HuH-7 (cell line): Measurements from ENCODE around the gene TMEM184A.
"Not testable (repeated sequence)": the region's sequence is repeated elsewhere in the genome, so short reads cannot be mapped to it uniquely, and the experiment has no call there.

Experiments used
- DNase-seq: peaks from one replicate; pipeline ENCODE4 v3.0.0; 2011; ENCODE audit warnings: low spot score

TMEM184A gene

GRCh38 chr7:1523208-1523607 is 32.8 kb downstream of the TMEM184A start:
- no peak for DNase-seq

DNA sequence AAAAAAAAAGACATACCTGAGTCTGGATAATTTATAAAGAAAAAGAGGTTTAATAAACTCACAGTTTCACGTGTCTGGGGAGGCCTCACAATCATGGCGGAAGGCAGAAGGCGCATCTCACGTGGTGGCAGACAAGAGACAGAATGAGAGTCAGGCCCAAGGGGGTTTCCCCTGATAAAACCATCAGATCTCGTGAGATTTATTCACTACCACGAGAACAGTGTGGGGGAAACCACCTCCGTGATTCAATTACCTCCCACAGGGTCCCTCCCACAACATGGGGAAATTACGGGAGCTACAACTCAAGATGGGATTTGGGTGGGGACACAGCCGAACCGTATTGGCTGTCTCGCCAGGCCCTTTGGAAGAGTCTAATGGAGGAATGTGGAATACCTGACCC is 34.5 kb downstream of the TMEM184A start:
- DNase-seq: no peak

GRCh38 chr7:1520539-1521234 is 35.3 kb downstream of the TMEM184A start:
- peak; percentile 85 for DNase-seq

DNA sequence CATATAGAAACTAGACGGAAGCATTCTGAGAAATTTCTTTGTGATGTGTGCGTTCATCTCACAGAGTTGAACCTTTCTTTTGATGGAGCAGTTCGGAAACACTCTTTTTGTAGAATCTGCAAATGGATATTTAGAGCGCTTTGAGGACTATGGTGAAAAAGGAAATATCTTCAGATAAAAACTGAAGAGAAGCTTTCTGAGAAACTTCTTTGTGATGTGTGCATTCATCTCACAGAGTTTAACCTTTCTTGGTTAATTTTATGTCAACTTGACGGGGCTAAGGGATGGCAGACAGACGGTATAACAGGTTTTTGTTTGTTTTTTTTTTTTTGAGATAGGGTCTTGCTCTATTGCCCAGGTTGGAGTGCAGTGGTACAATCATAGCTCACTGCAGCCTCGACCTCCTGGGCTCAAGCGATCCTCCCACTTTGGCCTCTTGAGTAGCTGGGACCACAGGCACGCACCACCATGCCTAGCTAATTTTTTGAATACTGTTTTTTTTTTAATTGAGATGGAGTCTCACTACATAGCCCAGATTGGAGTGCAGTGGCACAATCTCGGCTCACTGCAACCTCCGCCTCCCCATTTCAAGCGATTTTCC is 36.6 kb downstream of the TMEM184A start:
- DNase-seq: not testable (repeated sequence)

DNA sequence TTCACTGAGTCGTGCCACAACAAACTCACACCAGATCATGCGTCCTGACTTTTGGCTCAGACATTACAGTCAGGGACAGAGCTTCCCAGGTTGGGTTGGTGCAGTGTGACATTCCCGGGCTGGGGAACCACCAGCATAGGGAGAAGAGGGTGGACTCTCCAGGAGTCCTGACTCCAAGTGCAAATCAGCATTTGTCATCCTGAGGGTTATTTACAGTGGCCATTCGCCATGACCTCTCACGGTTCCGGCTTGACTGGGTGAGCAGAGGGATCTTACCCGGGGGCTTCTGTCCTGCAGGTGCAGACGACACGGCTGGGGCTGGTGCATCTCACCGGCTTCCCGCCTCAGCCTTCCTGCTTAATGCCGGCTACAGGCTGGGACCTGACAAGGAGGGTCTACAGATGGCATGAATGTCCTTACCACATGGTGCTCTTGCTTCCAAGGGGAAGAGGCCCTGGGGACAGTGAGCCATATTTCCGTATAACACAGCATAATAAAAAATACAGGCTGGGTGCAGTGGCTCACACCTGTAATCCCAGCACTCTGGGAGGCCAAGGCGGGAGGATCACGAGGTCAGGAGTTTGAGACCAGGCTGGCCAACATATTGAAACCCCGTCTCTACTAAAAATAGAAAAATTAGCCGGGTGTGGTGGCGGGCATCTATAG is 39.3 kb downstream of the TMEM184A start:
- DNase-seq: no peak

GRCh38 chr7:1515509-1515967 is 40.5 kb downstream of the TMEM184A start:
- not testable (repeated sequence) for DNase-seq

DNA sequence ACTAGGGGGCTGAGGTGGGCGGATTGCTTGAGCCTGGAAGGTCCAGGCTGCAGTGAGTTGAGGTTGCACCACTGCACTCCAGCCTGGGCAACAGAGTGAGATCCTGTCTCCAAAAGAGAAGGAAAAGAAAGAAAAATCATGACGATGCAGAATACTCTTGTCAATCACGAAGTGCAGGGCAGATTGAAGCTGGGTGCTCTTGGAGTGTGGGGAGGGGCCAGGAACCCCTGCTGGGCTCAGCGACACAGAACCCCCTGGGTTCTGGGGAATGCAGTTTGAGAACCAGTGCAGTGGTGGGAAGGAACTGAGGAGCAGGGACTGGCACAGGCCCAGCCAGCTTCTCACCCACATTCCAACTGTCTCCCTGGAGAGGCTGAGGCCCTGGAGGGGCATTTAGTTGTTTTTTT is 41.0 kb downstream of the TMEM184A start:
- DNase-seq: no peak

DNA sequence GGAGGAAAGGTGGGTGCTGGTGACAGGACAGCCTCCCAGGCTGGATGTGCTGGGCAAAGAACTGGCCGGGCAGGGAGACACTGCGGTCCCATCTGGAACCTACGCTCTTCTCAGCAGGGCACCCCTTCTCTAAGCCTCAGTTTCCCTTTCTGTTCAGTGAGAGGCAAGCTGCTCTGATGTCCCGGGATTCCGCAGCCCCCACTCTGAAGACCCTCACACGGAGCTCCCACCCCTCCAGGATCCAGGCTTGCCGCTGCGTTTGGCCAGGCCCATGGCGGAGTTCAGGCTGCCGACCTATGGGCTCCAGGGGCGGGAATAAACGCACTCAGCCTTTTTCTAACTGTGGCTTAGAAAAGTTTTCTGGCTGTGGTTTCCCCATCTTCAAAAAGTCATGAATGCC is 41.6 kb downstream of the TMEM184A start:
- no peak for DNase-seq

DNA sequence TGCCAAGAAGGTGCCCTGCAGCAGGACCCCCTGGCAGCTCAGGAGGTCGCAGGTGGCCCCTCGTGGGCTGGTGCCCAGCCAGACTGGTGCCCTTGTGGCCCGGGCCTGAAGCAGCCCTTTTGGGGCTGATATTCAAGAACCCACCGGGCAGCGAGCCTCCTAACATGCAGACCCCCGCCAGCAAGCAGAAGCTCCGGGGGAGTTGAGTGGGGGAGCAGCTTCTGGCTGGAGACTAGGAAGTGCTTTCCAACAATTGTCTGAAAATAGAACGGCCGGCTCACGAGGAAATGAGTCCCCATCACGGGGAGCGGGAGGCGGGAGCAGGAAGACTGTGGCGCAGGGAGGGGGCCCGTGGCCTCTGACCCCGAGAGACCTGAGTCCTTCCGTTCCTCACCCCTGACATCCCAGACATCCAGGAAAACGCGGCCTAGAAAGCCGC is 42.3 kb downstream of the TMEM184A start:
- DNase-seq: no peak

DNA sequence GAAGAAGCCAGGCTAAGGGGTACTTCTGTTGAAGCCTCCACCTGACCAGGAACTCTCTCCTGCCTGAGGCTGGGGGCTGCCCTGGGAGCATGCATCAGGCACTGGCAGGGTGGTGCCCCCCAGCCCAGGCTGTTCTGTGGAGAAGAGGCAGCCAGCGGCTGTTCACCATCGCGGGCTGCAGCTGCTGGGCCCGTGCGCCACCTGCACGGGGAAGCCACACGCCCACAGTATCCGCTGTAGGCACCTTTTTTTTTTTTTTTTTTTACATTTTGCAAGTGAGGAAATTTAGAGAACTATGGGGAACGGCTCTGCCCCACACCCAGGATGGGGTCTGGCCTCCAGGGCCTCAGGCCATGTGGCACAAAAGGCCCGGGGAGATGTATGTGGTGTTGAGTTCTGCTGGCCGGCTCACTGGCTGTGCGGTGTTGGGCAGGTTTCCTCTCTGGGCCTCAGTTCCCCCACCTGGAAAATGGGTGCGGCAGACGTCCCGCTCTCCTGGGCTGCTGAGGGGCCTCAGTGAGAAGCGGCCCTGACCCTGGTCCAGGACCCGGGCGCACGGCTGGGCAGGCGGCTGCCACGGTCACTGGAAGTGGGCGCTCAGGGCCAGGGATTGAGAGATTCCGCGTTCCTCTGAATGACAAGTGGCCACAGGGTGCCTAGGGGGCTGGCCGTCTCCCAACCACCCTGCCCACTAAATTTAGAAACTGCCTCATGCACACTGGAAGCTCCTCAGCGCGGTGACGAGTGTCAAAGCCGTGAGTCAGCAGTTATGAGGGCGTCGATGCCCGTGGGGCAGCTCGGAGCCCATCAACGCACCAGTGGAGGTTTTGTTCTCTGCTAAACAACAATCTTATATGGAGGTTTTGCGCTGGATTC is 43.0 kb downstream of the TMEM184A start:
- no peak for DNase-seq

DNA sequence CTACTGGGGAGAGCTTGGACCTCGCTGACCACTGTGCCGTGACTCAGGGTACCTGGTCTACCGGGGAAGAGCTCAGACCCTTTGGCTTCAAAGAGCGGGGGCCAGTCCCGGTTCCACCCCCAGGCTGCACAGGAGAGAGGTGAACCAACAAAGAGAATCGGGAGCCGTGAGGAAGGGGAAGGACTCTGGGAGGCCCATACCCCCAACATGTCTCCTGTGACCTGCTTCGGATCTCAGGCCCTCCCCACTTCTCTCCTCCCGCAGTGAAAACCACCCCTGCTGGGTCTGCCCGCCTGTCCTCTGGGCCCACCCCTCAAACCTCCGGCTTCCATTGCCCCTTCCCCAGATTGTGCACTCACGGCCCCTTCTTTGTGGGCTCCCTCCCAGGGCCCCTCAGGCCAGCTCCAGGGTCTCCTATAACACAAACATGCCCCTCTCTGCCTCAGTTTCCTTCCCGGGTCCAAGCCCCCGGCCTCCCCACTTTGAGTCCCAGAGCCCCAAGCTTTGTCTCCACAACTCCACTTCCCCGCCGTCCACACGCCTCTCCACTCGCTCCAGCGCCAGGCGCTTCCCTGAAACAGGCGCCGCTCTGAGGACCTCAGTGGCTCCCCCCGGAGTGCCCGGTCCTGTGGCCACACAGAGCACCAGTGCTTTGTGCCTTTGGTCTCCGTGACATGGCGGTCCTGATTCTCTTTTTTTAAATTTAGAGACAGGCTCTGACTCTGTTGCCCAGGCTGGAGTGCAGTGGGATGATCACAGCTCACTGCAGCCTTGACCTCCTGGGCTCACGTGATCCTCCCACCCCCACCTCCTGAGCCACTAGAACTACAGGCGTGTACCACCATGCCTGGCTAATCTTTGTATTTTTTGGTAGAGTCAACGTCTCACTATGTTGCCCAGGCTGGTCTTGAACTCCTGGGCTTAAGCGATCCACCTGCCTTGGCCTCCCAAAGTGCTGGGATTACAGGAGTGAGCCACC is 44.3 kb downstream of the TMEM184A start:
- no peak for DNase-seq

GRCh38 chr7:1510780-1511154 is 45.2 kb downstream of the TMEM184A start:
- no peak for DNase-seq

GRCh38 chr7:1509226-1509625 is 46.8 kb downstream of the TMEM184A start:
- DNase-seq: no peak

DNA sequence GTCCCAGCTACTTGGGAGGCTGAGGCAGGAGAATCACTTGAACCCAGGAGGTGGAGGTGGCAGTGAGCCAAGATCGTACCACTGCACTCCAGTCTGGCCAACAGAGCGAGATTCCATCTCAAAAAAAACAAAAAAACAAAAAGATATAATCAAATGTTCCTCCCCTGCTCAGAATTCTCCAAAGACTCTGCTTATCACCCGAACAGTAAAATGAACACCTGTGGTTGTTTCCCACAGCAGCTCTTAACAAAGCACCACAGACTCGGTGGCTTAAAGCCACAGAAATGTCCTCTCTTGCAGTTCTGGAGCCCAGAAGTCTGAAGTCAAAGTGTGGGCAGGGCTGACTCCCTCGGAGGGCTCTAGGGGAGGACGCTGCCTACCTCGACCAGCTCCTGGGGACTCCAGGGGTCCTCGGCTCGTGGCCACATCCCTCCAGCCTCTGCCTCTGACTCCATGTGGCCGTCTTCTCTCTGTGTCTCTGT is 47.7 kb downstream of the TMEM184A start:
- DNase-seq: no peak

DNA sequence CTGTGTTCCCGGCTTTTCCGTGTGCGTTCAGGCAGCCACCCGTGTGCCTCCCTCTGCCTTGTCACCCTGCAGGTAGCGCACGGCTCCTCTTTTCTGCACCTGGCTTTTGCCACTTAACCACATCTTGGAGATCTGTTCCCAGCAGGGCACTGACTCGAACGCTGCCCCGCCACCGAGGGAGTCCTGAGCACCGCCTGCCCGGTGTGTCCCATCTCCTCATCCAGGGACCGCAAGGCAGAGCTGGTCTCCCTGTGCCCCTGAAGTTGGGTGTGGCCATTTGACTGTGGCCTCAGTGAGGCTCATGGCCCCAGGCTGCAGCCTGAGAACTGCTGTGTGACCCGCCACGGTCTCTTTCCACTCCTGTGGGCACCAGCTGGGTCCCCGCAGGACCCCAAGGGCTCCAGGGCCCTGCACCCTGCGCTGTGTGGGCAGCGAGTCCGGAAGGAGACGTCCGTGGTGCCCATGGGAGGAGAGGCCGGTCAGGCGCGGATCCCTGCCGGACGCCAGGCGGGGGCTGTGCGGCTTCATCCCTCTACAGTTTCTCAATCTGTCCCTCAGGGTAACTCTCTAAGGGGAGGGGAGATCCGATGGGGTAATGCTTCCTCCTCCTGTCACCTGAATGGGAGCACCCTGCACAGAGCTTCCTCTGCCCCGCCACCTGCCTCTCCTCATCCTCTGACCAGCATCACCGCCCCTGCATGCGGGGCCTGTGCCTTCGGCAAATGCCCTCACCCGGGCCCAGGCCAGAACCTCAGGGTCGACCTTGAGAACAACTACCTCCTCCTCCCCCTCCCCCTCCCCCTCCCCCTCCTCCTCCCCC is 50.1 kb downstream of the TMEM184A start:
- no peak for DNase-seq

DNA sequence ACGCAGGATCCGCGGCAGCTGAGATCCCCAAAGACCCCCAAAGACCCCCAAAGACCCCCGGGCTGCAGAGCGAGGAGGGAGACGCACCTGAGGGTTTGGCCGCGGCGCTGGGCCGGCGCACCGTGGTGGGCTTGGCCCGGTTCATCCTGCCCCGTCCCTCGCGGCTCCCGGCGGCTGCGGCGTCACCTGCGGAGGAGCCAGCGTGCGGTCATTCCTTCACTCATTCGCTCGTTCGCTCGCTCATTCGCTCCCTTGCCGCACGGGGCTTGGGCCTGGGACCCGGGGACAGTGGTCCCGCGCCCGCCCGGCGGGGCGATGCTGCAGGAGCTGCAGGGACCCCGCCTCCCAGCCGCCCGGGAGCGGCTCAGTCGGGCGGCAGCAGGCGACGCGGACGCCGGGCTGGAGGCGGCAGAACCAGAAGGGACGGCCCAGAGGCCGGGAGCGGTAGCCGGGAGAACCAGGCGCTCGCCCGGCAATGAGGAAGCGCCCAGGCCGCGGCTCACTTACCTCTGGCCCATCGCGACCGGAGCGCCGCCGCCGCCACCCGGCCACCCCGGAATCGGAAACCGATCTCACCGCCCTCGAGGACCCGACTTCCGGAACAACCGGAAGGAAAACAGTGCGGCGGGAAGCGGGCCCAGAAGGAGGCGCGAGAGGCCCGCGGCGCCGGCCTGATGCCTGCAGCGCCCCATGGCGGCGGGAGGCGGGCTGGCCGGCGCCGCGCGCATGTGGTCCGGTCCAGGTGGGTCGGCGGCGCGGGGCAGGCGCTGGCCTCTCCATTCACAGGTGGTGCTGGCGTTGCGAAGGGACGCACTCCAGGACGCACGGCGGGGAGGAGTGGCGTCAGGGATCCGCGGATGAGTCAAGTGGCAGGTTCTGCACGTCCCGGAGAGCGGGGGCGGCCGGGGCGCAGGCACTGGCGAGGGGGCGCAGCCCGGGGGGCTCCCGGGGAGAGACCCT is 51.9 kb downstream of the TMEM184A start, which contains the start of gene INTS1:
TSS of gene INTS1 (minus strand) at position 574 of the 960 bp plus-strand sequence. CDS start at position 145, 429 bp downstream.
- peak; percentile 98 for DNase-seq

- DNase-seq: no peak
Observed at GRCh38 chr7:1503390-1503789, 52.6 kb downstream of the TMEM184A start.

DNA sequence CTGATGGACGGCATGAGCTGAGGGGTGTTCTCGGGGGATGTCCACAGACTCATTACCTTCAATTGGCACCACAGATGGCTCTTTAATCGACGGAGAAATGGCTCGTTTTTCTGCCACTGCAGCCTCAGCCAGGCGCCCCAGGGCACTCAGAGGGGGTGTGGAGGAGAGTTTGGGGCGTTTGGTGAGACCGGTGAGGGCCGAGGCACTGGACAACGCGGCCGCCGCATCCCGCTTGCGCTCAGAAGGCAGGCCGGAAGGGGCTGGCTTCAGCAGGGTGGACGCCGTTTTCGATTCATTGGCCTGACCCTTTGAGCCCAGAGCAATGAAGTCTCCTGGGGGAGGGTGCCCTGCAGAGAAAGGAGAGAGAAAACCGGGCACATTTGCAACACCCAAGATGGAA is 53.2 kb downstream of the TMEM184A start:
- no peak for DNase-seq
